Spleen (tissue), 11 donors: ENCODE results near the gene RASSF7. TPM values are rescaled to one million over a fixed set of nuclear protein-coding genes. Genes with fewer than 3 reads are reported as not detected.

Source experiments
- DNase-seq: peaks from one replicate; pipeline ENCODE4 v3.0.0-alpha.2; 2020
- H3K27ac ChIP-seq, 8 donors: fragments of 200-600 bp; sonication (generic) in 7 of 8; 1 replicate in 4 of 8; 2 replicates in 4 of 8; pipeline versions ENCODE4 v1.5.0 to v1.8.0; 2016 to 2021; ENCODE audit warnings: inconsistent platforms in 4 of 8, mild to moderate bottlenecking in 4 of 8, moderate library complexity in 1 of 8
- H3K27me3 ChIP-seq, 7 donors: fragments of 200-600 bp; sonication (generic) in 6 of 7; replicated peaks in 1 of 7; 1 replicate in 4 of 7; 2 replicates in 3 of 7; pipeline versions ENCODE4 v1.5.0 to v1.8.0; 2016 to 2021; ENCODE audit warnings: inconsistent platforms in 3 of 7, mild to moderate bottlenecking in 1 of 7
- H3K36me3 ChIP-seq, 6 donors: fragments of 200-600 bp; sonication (generic) in 5 of 6; 1 replicate in 4 of 6; 2 replicates in 2 of 6; pipeline versions ENCODE4 v1.5.0 to v1.8.0; 2016 to 2021; ENCODE audit warnings: inconsistent platforms in 2 of 6
- H3K4me1 ChIP-seq, 6 donors: fragments of 200-600 bp; sonication (generic) in 5 of 6; 1 replicate in 3 of 6; 2 replicates in 3 of 6; pipeline versions ENCODE4 v1.5.0 to v1.8.0; 2016 to 2021; ENCODE audit warnings: inconsistent platforms in 3 of 6
- H3K4me3 ChIP-seq, 8 donors: fragments of 200-600 bp; sonication (generic) in 7 of 8; 1 replicate in 4 of 8; 2 replicates in 4 of 8; pipeline versions ENCODE4 v1.5.0 to v1.8.0; 2016 to 2021; ENCODE audit warnings: inconsistent platforms in 4 of 8, mild to moderate bottlenecking in 4 of 8, moderate library complexity in 2 of 8
- H3K9me3 ChIP-seq, 8 donors: fragments of 200-600 bp; sonication (generic) in 7 of 8; 1 replicate in 4 of 8; 2 replicates in 4 of 8; pipeline versions ENCODE4 v1.5.0 to v1.8.0; 2016 to 2021; ENCODE audit warnings: inconsistent platforms in 4 of 8
- CTCF ChIP-seq, 11 experiments: fragments of 200-600 bp in 7 of 11; fragments of 450-650 bp in 4 of 11; sonication (generic) in 4 of 11; IDR thresholded peaks in 8 of 11; conservative IDR thresholded peaks in 3 of 11; 1 replicate in 7 of 11; 2 replicates in 4 of 11; pipeline versions ENCODE4 v1.4.0 to v1.8.0; 2016 to 2021; ENCODE audit warnings: antibody characterized with exemption in 11 of 11, inconsistent platforms in 4 of 11, mild to moderate bottlenecking in 1 of 11
- POLR2A ChIP-seq, 3 donors: fragments of 450-650 bp; IDR thresholded peaks; one replicate each; pipeline ENCODE4 v1.5.1; 2017; ENCODE audit warnings: antibody characterized with exemption in 3 of 3, mild to moderate bottlenecking in 1 of 3
- POLR2AphosphoS5 ChIP-seq, 3 donors: sonication (generic); formaldehyde crosslinking; IDR thresholded peaks; one replicate each; pipeline ENCODE4 v1.5.1; 2017; ENCODE audit warnings: antibody characterized with exemption in 3 of 3
- WGBS, 5 donors: extraction: QIAGEN DNeasy Blood & Tissue Kit in 3 of 5; methylation state at CpG; one replicate each; pipeline versions ENCODE4 v1.1.5 to v1.1.7; 2013 to 2018; 5-methylcytosine and 5-hydroxymethylcytosine counted together
- intact Hi-C: fragments of 100-400 bp; cut with DNase I; formaldehyde crosslinking; loops from one replicate; pipeline ENCODE4 v1.15.0; 2023; ENCODE audit warnings: low total_unique reads
- microRNA-seq, 3 donors: library from miRNA; unstranded; fragments of <30 nt; microRNA quantifications; one replicate each; pipeline versions ENCODE4 to v1.1.0, GENCODE V29; 2019 to 2020
- polyA plus RNA-seq, 3 donors: library from polyadenylated mRNA; stranded (reverse); fragments of 200-250 nt; gene quantifications; one replicate each; pipeline ENCODE4 v1.2.1, GENCODE V29; 2013
- small RNA-seq, 4 donors: library from RNA; depleted of rRNA; stranded (forward); fragments of <200 nt; gene quantifications; one replicate each; pipeline ENCODE3, GENCODE V24; 2016
- total RNA-seq, 7 donors: library from RNA; depleted of rRNA in 3 of 7; stranded (reverse); fragments of >200 nt in 3 of 7; fragmentation: NEBNext Ultra II Directional in 4 of 7; extraction: Animal tissue kit (Norgen Biotek cat#: 25700) in 4 of 7; gene quantifications; one replicate each; pipeline versions ENCODE4 v1.1.0 to v1.2.1, GENCODE V29; 2016 to 2021
- donor health status: healthy with polysubstance abuse.
- donor health status: DM: no; HTN: no; CAD: no; lungs with moderate emphysema.
- donor health status: DM: no; HTN: no; CAD: no.
- donor health status: Bipolar disorder and iron deficiency.
- donor health status: healthy.
- donor health status: DM: no; HTN: no; CAD: no.
- donor health status: DM: yes; HTN: yes; CAD: no.

RASSF7 gene
- total and polyA plus RNA-seq, 10 donors, result 8.3 to 39.6 (median 26.6) TPM

GRCh38 chr11:612201-612960 is 51.6 kb downstream of the RASSF7 start:
- H3K4me1 ChIP-seq, result peaks cover 21 to 74% (median 52%) of the 10 kb centered on the region in 6 donors
- TF ChIP-seq POLR2AphosphoS5 (IDR thresholded peaks at IDR 0.05) (peak in 2 of 3 donors; percentile 4 to 59), POLR2A (IDR thresholded peaks at IDR 0.05) (no peak), CTCF (IDR thresholded peaks at IDR 0.05 in 8 of 11, conservative IDR thresholded peaks at IDR 0.05 in 3 of 11) (peak in 2 of 11 experiments; percentile 8 to 20)
- H3K27me3 ChIP-seq, result no peaks in the 10 kb centered on the region
- DNase-seq, result no peak
- intact Hi-C loops, result no loop called here
- 72 to 83% (median 79%) methylated on average over 10 to 27 of the region's 27 CpGs for WGBS, 5 donors
- no peaks in the 10 kb centered on the region for H3K9me3 ChIP-seq
- H3K4me3 ChIP-seq, result no peak overlapping the region
- H3K27ac ChIP-seq, result peak overlapping the region in 5 of 8 donors; percentile 94 to 98 (median 97)
- peaks cover 4 to 78% (median 69%) of the 10 kb centered on the region in 6 donors for H3K36me3 ChIP-seq

- H3K4me3 ChIP-seq, result no peak overlapping the region
- intact Hi-C loops, result no loop called here
- peak overlapping the region in 7 of 8 donors; percentile 26 to 98 (median 97) for H3K27ac ChIP-seq
- no peaks in the 10 kb centered on the region for H3K9me3 ChIP-seq
- H3K36me3 ChIP-seq, result peaks cover 4 to 75% (median 63%) of the 10 kb centered on the region in 6 donors
- no peaks in the 10 kb centered on the region for H3K27me3 ChIP-seq
- TF ChIP-seq CTCF (IDR thresholded peaks at IDR 0.05 in 8 of 11, conservative IDR thresholded peaks at IDR 0.05 in 3 of 11), result no peak
- peak in 1 of 3 donors; percentile 39 for TF ChIP-seq POLR2AphosphoS5 (IDR thresholded peaks at IDR 0.05)
- no peak for TF ChIP-seq POLR2A (IDR thresholded peaks at IDR 0.05)
- peaks cover 21 to 70% (median 49%) of the 10 kb centered on the region in 6 donors for H3K4me1 ChIP-seq
- no peak for DNase-seq
- 89 to 98% (median 94%) methylated on average over 9 to 10 of the region's 10 CpGs for WGBS, 5 donors
Measured at GRCh38 chr11:612961-613300, 52.2 kb downstream of the RASSF7 start.

- H3K9me3 ChIP-seq, result no peaks in the 10 kb centered on the region
- H3K36me3 ChIP-seq, result peaks cover 4 to 75% (median 58%) of the 10 kb centered on the region in 6 donors
- WGBS, 5 donors, result 61 to 95% (median 74%) methylated on average over 10 to 36 of the region's 36 CpGs
- TF ChIP-seq CTCF (IDR thresholded peaks at IDR 0.05 in 8 of 11, conservative IDR thresholded peaks at IDR 0.05 in 3 of 11) (no peak), POLR2AphosphoS5 (IDR thresholded peaks at IDR 0.05) (peak in 2 of 3 donors; percentile 19 to 64)
- intact Hi-C loops, result no loop called here
- DNase-seq, result peak; percentile 93
- H3K27ac ChIP-seq, result peak overlapping the region in 7 of 8 donors; percentile 89 to 98 (median 97)
- peak overlapping the region in 3 of 8 donors; percentile 66 to 91 (median 70) for H3K4me3 ChIP-seq
- H3K27me3 ChIP-seq, result no peaks in the 10 kb centered on the region
- peaks cover 21 to 65% (median 46%) of the 10 kb centered on the region in 6 donors for H3K4me1 ChIP-seq
Measured at GRCh38 chr11:613369-613968, 52.7 kb downstream of the RASSF7 start.

Small RNA genes lying within 50 kb of the gene (microRNA-seq; reads per million reads assigned to microRNA genes)
- gene MIR210, result 28.0 to 146 (median 54.6) reads per million in 3 donors

Small RNA genes lying within 50 kb of the gene (small RNA-seq; reads per million reads assigned to genes)
- gene MIR210, result 0.27 to 0.69 (median 0.48) reads per million in 4 donors

Other genes with a start within 250 kb of the RASSF7 start
- gene IFITM1, start 246.9 kb upstream of the RASSF7 start, total RNA-seq, result 100 to 1,000 TPM; 333 to 670 (median 510) TPM
- gene IFITM1, start 246.9 kb upstream of the RASSF7 start, polyA plus RNA-seq, result 100 to 1,000 TPM; 314 to 496 (median 327) TPM
- 100 to 1,000 TPM; 314 to 942 (median 472) TPM for gene IFITM3, start 240.1 kb upstream of the RASSF7 start, total RNA-seq
- gene IFITM3, start 240.1 kb upstream of the RASSF7 start, polyA plus RNA-seq, result 100 to 1,000 TPM; 391 to 618 (median 599) TPM
- 1 to 10 TPM in 1 of 7 donors, under 1 TPM in 4, not detected in 2; 0.17 to 1.1 (median 0.67) TPM for gene B4GALNT4, start 191.5 kb upstream of the RASSF7 start, total RNA-seq
- 1 to 10 TPM; 1.6 to 5.2 (median 3.5) TPM for gene B4GALNT4, start 191.5 kb upstream of the RASSF7 start, polyA plus RNA-seq
- 1 to 10 TPM in 1 of 7 donors, under 1 TPM in 2, not detected in 4; 0.40 to 2.8 (median 0.59) TPM for gene PKP3, start 166.8 kb upstream of the RASSF7 start, total RNA-seq
- under 1 TPM; 0.09 to 0.48 (median 0.21) TPM for gene PKP3, start 166.8 kb upstream of the RASSF7 start, polyA plus RNA-seq
- 100 to 1,000 TPM in 2 of 7 donors, 10 to 100 TPM in 5; 67.9 to 118 (median 90.9) TPM for gene SIGIRR, start 146.0 kb upstream of the RASSF7 start, total RNA-seq
- gene SIGIRR, start 146.0 kb upstream of the RASSF7 start, polyA plus RNA-seq, result 100 to 1,000 TPM in 2 of 3 donors, 10 to 100 TPM in 1; 95.9 to 194 (median 161) TPM
- 10 to 100 TPM; 10.2 to 34.5 (median 25.9) TPM for gene ANO9, start 119.0 kb upstream of the RASSF7 start, total RNA-seq
- 10 to 100 TPM; 32.7 to 53.8 (median 50.3) TPM for gene ANO9, start 119.0 kb upstream of the RASSF7 start, polyA plus RNA-seq
- 10 to 100 TPM; 24.6 to 40.7 (median 29.4) TPM for gene PTDSS2, start 110.7 kb upstream of the RASSF7 start, total RNA-seq
- 10 to 100 TPM; 11.0 to 26.6 (median 14.9) TPM for gene PTDSS2, start 110.7 kb upstream of the RASSF7 start, polyA plus RNA-seq
- 100 to 1,000 TPM; 133 to 159 (median 147) TPM for gene RNH1, start 53.7 kb upstream of the RASSF7 start, total RNA-seq
- gene RNH1, start 53.7 kb upstream of the RASSF7 start, polyA plus RNA-seq, result 100 to 1,000 TPM in 1 of 3 donors, 10 to 100 TPM in 2; 72.8 to 143 (median 83.8) TPM
- 10 to 100 TPM; 16.6 to 33.6 (median 30.3) TPM for gene HRAS, start 25.4 kb upstream of the RASSF7 start, total RNA-seq
- 10 to 100 TPM; 70.0 to 90.9 (median 90.7) TPM for gene HRAS, start 25.4 kb upstream of the RASSF7 start, polyA plus RNA-seq
- 1 to 10 TPM; 1.0 to 3.3 (median 2.2) TPM for gene LRRC56, start 23.4 kb upstream of the RASSF7 start, total RNA-seq
- gene LRRC56, start 23.4 kb upstream of the RASSF7 start, polyA plus RNA-seq, result 1 to 10 TPM; 2.2 to 4.6 (median 4.1) TPM
- gene LMNTD2, start 232 bp upstream of the RASSF7 start, total RNA-seq, result 10 to 100 TPM in 1 of 7 donors, 1 to 10 TPM in 6; 3.9 to 10.1 (median 6.3) TPM
- 1 to 10 TPM; 5.0 to 8.3 (median 5.1) TPM for gene LMNTD2, start 232 bp upstream of the RASSF7 start, polyA plus RNA-seq
- gene PHRF1, start 15.5 kb downstream of the RASSF7 start, total RNA-seq, result 10 to 100 TPM; 24.2 to 41.5 (median 33.2) TPM
- gene PHRF1, start 15.5 kb downstream of the RASSF7 start, polyA plus RNA-seq, result 10 to 100 TPM in 1 of 3 donors, 1 to 10 TPM in 2; 7.3 to 27.6 (median 8.4) TPM
- gene IRF7, start 55.0 kb downstream of the RASSF7 start, total RNA-seq, result 10 to 100 TPM; 53.0 to 88.8 (median 85.3) TPM
- gene IRF7, start 55.0 kb downstream of the RASSF7 start, polyA plus RNA-seq, result 10 to 100 TPM; 52.3 to 99.1 (median 73.9) TPM
- gene CDHR5, start 64.0 kb downstream of the RASSF7 start, total RNA-seq, result not detected
- under 1 TPM; 0.02 to 0.16 (median 0.03) TPM for gene CDHR5, start 64.0 kb downstream of the RASSF7 start, polyA plus RNA-seq
- 1 to 10 TPM in 4 of 7 donors, not detected in 3; 1.2 to 3.8 (median 2.8) TPM for gene SCT, start 66.2 kb downstream of the RASSF7 start, total RNA-seq
- gene SCT, start 66.2 kb downstream of the RASSF7 start, polyA plus RNA-seq, result 1 to 10 TPM; 1.1 to 1.7 (median 1.5) TPM
- under 1 TPM in 4 of 7 donors, not detected in 3; 0.44 to 0.86 (median 0.60) TPM for gene DRD4, start 76.3 kb downstream of the RASSF7 start, total RNA-seq
- under 1 TPM; 0.12 to 0.43 (median 0.26) TPM for gene DRD4, start 76.3 kb downstream of the RASSF7 start, polyA plus RNA-seq
- 10 to 100 TPM; 28.3 to 44.9 (median 31.7) TPM for gene DEAF1, start 134.3 kb downstream of the RASSF7 start, total RNA-seq
- 10 to 100 TPM; 21.8 to 31.4 (median 25.1) TPM for gene DEAF1, start 134.3 kb downstream of the RASSF7 start, polyA plus RNA-seq
- 10 to 100 TPM; 20.1 to 37.6 (median 32.4) TPM for gene TMEM80, start 134.8 kb downstream of the RASSF7 start, total RNA-seq
- 10 to 100 TPM; 18.7 to 30.8 (median 24.7) TPM for gene TMEM80, start 134.8 kb downstream of the RASSF7 start, polyA plus RNA-seq
- gene EPS8L2, start 145.3 kb downstream of the RASSF7 start, total RNA-seq, result 10 to 100 TPM in 1 of 7 donors, 1 to 10 TPM in 6; 4.2 to 14.7 (median 7.0) TPM
- gene EPS8L2, start 145.3 kb downstream of the RASSF7 start, polyA plus RNA-seq, result 10 to 100 TPM in 1 of 3 donors, 1 to 10 TPM in 2; 7.3 to 11.6 (median 8.5) TPM
- gene TALDO1, start 186.5 kb downstream of the RASSF7 start, total RNA-seq, result 100 to 1,000 TPM; 160 to 292 (median 229) TPM
- gene TALDO1, start 186.5 kb downstream of the RASSF7 start, polyA plus RNA-seq, result 100 to 1,000 TPM; 108 to 177 (median 125) TPM
- gene GATD1, start 216.5 kb downstream of the RASSF7 start, total RNA-seq, result 10 to 100 TPM; 26.0 to 56.4 (median 50.9) TPM
- gene GATD1, start 216.5 kb downstream of the RASSF7 start, polyA plus RNA-seq, result 10 to 100 TPM; 13.9 to 44.5 (median 17.4) TPM
- under 1 TPM in 1 of 7 donors, not detected in 6; 0.42 TPM for gene CEND1, start 229.1 kb downstream of the RASSF7 start, total RNA-seq
- gene CEND1, start 229.1 kb downstream of the RASSF7 start, polyA plus RNA-seq, result under 1 TPM in 2 of 3 donors, not detected in 1; 0.29 to 0.42 TPM
- gene SLC25A22, start 237.3 kb downstream of the RASSF7 start, total RNA-seq, result 10 to 100 TPM in 6 of 7 donors, 1 to 10 TPM in 1; 8.9 to 23.2 (median 14.5) TPM
- 10 to 100 TPM in 1 of 3 donors, 1 to 10 TPM in 2; 6.3 to 14.5 (median 8.5) TPM for gene SLC25A22, start 237.3 kb downstream of the RASSF7 start, polyA plus RNA-seq
- gene PIDD1, start 244.3 kb downstream of the RASSF7 start, total RNA-seq, result 10 to 100 TPM; 18.1 to 26.4 (median 19.3) TPM
- 10 to 100 TPM; 16.8 to 42.7 (median 32.8) TPM for gene PIDD1, start 244.3 kb downstream of the RASSF7 start, polyA plus RNA-seq
- 1,000 to 10,000 TPM in 4 of 7 donors, 100 to 1,000 TPM in 3; 514 to 2,829 (median 2,309) TPM for gene RPLP2, start 249.0 kb downstream of the RASSF7 start, total RNA-seq
- 1,000 to 10,000 TPM; 3,174 to 3,944 (median 3,784) TPM for gene RPLP2, start 249.0 kb downstream of the RASSF7 start, polyA plus RNA-seq